Measurements from ENCODE around the gene IDH1. TPM values are rescaled to one million over a fixed set of nuclear protein-coding genes. Genes with fewer than 3 reads are reported as not detected.
A peak's percentile ranks its signal among the peaks of the same experiment; 100 is the strongest.

The IDH1 gene
- total RNA-seq, 1 donor from 2014 or later = 260 TPM

DNA sequence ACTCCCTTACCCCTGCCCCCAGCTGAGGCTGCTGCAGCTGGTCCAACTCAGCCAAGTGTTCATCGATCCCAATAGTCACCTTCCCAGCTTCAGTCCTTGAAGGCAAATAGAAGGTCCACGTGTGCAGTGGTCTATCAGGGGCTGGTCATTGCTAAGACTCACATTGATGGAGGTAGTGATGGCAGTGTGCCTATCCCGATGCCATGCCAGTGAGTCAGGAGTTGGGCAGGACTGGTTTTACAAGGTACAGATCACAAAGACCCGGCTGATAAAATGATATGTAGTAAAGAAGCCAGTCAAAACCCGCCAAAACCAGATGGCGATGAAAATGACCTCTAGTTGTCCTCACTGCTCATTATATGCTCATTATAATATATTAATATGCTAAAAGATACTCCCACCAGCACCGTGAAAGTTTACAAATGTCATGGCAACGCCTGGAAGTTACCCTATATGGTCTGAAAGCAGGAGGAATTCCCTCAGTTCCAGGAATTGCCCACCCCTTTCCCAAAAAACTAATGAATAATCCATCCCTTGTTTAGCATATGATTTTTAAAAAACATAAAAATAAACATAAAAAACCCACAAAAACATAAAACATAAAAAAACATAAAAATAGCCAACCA lies 62.1 kb downstream of the IDH1 start:
- no peaks in the 10 kb centered on the region for H3K36me3 Mint-ChIP-seq (ENCODE audit: insufficient read depth)
- H3K4me1 Mint-ChIP-seq (ENCODE audit: low read depth) = peaks cover 7% of the 10 kb centered on the region
- no peak for TF ChIP-seq CTCF (IDR thresholded peaks at IDR 0.05; ENCODE audit: unreplicated experiment)
- no peaks in the 10 kb centered on the region for H3K27me3 Mint-ChIP-seq
- H3K27ac Mint-ChIP-seq = peak overlapping the region; percentile 28
- no peak for DNase-seq (ENCODE audit: low spot score, unreplicated experiment)
- no peaks in the 10 kb centered on the region for H3K9me3 Mint-ChIP-seq (ENCODE audit: low read depth)
- no peak overlapping the region for H3K4me3 Mint-ChIP-seq (ENCODE audit: low read depth)

DNA sequence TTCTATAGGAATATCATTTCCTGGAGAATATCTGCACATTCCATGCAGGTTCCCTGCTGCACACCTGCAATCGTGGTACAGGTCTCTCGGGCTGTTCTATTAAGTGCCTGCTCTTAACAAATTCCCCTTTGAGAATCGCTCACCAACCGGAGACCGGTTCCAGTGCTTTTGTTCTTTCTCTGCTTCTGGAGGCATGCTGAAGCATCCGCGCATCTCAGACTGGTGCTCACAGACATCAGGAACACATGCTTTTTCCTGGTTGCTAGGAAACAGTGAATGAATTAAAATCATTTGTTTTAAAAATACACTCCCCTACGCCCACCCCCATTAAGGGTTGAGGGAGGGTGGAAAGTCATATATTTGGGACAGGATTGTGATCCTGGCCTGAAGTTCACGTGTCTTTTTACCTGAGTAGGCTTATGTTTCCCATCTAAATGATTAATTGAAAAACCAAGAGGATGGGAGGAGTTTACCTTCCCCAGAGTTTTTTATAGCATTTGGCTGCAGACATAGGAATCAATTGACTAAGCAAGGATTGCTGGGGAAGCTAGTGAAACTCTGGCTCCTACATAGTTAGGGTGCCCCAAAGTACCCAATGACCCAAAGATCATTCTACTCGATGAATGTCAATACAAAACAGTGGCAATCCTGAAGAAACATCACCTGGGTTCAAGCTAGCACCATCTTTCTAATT lies 64.9 kb downstream of the IDH1 start, which contains the start of gene C2orf80:
Gene C2orf80, minus strand, starts transcription at position 221 of the 694 bp plus-strand sequence. CDS start 3,044 bp downstream, outside the sequence.
- Mint-ChIP-seq H3K4me3 (ENCODE audit: low read depth) (no peak within 1 kb of the TSS), H3K4me1 (ENCODE audit: low read depth) (peaks cover 7% of the 10 kb centered on the region), H3K36me3 (ENCODE audit: insufficient read depth) (no peaks in the 10 kb centered on the region), H3K9me3 (ENCODE audit: low read depth) (no peaks in the 10 kb centered on the region), H3K27ac (no peak within 1 kb of the TSS), H3K27me3 (no peaks in the 10 kb centered on the region)
- no peak for DNase-seq (ENCODE audit: low spot score, unreplicated experiment)
- TF ChIP-seq CTCF (IDR thresholded peaks at IDR 0.05; ENCODE audit: unreplicated experiment) = no peak

GRCh38 chr2:208189069-208189809 lies 65.6 kb downstream of the IDH1 start:
- no peak for DNase-seq (ENCODE audit: low spot score, unreplicated experiment)
- TF ChIP-seq CTCF (IDR thresholded peaks at IDR 0.05; ENCODE audit: unreplicated experiment) = no peak
- Mint-ChIP-seq H3K4me1 (ENCODE audit: low read depth) (peaks cover 11% of the 10 kb centered on the region), H3K27ac (no peak overlapping the region), H3K9me3 (ENCODE audit: low read depth) (no peaks in the 10 kb centered on the region), H3K36me3 (ENCODE audit: insufficient read depth) (no peaks in the 10 kb centered on the region), H3K4me3 (ENCODE audit: low read depth) (no peak overlapping the region), H3K27me3 (no peaks in the 10 kb centered on the region)

DNA sequence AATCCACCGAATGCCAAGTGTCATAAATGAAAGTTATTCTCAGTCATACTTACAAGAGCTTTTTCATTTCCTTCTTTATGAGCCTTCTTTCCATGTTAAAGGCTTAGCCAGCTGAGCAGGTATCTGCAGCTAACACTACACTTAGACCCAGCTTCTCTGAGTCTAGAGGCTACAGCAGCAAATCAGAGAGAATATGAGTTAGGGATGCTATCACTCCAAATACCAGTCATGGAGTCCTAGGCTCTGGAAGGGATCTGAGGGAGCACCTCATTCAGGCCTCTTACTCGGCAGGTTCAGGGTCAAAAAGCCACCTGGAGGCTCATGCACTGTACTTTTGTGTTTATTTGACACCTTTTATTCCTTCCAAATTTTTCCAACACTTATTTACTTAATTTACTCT lies 68.0 kb downstream of the IDH1 start:
- Mint-ChIP-seq H3K9me3 (ENCODE audit: low read depth) (no peaks in the 10 kb centered on the region), H3K4me1 (ENCODE audit: low read depth) (peaks cover 20% of the 10 kb centered on the region), H3K36me3 (ENCODE audit: insufficient read depth) (no peaks in the 10 kb centered on the region), H3K4me3 (ENCODE audit: low read depth) (no peak overlapping the region), H3K27ac (no peak overlapping the region), H3K27me3 (no peaks in the 10 kb centered on the region)
- no peak for TF ChIP-seq CTCF (IDR thresholded peaks at IDR 0.05; ENCODE audit: unreplicated experiment)
- no peak for DNase-seq (ENCODE audit: low spot score, unreplicated experiment)

DNA sequence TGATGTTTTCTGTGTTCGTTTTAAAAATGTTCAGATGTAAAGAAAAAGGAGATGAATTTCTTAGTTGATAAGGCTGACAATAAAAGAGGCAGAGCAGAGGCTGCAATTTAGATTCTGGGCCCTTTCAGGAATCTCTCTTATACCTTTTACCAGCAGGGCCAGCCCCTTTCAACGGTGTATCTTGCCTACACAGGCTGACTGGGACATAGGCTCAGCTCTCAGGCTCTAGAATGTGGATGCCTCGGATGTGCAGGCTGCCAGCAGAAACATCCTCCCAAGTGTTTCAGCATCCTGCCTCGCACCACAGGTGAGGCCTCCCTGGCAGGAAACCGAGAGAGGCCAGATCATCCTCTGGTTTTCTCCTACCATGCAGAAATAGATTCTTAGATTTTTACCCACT lies 68.4 kb downstream of the IDH1 start:
- Mint-ChIP-seq H3K4me3 (ENCODE audit: low read depth) (no peak overlapping the region), H3K27me3 (no peaks in the 10 kb centered on the region), H3K36me3 (ENCODE audit: insufficient read depth) (no peaks in the 10 kb centered on the region), H3K4me1 (ENCODE audit: low read depth) (peaks cover 20% of the 10 kb centered on the region), H3K27ac (no peak overlapping the region), H3K9me3 (ENCODE audit: low read depth) (no peaks in the 10 kb centered on the region)
- DNase-seq (ENCODE audit: low spot score, unreplicated experiment) = no peak
- TF ChIP-seq CTCF (IDR thresholded peaks at IDR 0.05; ENCODE audit: unreplicated experiment) = no peak
